Measurements from ENCODE around the gene LRRC32.
"Not testable (repeated sequence)": the region's sequence is repeated elsewhere in the genome, so short reads cannot be mapped to it uniquely, and the experiment has no call there.

The LRRC32 gene

DNA sequence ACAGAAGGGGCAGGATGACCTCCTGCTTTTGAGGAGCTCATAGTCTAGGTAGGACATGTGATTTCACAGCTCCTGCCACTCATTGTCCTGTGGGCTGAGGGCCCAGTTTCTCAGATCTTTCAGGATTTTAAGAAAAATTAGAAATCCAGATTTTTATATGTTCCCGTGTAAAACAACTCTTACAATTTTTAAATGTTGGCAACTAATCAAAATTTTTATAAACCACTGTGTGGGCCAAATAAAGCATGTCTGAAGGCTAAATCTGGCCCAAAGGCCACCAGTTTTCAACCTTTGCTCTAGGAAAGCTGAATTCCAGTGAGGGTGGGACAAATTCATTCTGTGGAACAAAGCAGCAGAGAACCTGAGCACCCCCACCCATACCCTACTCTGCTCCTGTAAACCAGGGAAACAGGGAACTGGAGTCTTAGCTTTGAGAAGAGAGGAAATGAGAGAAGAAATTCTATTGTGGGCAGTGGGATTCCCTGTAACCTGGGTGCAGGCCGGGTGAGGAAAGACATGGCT, 20.6 kb downstream of the LRRC32 start:
- DNase-seq (ENCODE audit: low read depth, low spot score): no peak

DNA sequence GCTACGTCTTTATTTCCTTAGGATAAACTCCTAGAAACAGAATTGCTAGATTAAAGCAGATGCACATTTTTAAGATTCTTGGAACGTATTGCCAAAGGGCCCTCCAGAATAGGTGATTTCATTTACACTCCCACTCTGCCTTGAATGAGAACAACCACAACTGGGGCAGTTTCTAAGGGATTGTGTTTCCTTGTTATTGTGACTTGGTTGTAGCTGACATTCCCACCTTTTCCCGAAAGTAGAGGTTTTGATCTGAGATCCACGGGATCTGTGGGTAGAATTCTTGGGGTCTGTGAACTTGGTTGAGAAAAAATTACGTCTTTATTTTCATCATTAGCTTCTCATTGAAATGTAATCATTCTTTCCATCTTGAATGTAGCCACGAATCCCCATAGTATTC, 21.5 kb downstream of the LRRC32 start:
- no peak for DNase-seq (ENCODE audit: low read depth, low spot score)

DNA sequence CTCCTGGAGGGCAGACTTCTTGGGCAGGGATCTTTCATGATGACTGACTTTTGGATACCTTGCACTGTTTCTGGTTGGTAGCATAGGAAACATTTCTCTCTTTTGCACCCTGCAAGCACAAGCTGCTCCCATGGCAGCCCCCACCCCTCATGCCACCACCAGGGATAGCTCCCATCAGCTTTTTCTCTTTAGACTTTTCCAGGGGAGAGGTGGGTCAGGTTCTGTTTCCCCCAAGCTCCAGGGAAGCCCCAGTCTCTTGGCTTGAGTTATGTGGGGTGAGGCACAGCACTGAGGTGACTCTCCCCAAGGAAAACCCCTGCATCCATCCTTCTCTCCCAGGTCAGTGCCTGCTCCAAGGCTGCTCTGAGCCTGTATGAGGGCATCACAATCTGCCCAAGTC, 22.5 kb downstream of the LRRC32 start:
- DNase-seq (ENCODE audit: low read depth, low spot score): no peak

DNA sequence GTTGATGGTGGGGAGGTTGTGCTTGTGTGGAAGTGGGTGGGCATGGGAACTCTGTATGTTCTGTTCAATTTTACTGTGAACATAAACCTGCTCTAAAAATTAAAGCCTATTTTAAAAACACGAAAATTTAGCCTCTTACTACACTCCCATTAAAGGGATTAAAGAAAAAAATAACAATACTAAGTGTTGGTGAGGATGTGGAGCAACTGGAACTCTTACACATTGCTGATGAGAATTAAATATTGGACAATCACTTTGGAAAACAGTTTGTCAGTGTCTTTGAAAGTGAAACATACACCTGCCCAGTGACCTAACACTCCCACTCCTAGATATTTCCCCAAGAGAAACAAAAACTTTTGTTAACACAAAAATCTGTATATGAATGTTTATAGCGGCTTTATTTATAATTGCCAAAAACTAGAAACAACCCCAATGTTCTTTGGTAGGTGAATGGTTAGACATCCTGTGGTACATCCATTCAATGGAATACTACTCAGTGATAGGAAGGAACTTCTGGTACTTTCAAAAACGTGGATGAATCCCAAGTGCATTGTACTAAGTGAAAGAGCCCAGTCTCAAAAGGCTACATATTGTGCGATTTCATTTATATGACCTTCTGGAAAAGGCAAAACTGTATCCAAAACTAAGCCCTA, 23.5 kb downstream of the LRRC32 start:
- no peak for DNase-seq (ENCODE audit: low read depth, low spot score)

DNA sequence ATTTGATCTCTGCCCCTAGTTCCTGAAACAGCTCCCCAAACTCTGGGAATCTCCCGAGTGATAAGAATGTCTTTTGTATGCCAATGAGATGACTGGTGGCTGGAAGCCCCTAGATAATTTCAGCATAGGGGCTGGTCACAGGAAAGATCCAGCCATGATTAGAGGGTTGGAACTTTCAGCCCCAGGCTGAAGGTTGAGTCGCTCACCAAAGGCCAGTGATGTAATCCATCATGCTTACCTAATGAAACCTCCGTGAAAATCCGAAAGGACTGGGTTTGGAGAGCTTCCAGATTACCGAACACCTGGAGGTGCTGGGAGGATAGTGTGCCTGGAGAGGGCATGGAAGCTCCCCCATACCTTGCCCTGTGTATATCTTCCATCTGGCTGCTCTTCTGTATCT, 26.0 kb downstream of the LRRC32 start:
- no peak for DNase-seq (ENCODE audit: low read depth, low spot score)

DNA sequence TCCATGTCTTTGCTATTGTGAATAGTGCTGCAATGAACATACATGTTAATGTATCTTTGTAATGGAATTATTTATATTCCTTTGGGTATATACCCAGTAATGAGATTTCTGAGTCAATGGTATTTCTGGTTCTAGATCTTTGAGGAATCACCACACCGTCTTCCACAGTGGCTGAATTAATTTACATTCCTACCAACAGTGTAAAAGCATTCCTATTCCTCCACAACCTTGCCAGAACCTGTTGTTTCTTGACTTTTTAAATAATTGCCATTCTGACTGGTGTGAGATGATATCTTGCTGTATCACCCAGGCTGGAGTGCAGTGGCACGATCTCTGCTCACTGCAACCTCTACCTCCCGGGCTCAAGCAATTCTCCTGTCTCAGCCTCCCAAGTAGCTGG, 26.8 kb downstream of the LRRC32 start:
- DNase-seq (ENCODE audit: low read depth, low spot score): not testable (repeated sequence)

DNA sequence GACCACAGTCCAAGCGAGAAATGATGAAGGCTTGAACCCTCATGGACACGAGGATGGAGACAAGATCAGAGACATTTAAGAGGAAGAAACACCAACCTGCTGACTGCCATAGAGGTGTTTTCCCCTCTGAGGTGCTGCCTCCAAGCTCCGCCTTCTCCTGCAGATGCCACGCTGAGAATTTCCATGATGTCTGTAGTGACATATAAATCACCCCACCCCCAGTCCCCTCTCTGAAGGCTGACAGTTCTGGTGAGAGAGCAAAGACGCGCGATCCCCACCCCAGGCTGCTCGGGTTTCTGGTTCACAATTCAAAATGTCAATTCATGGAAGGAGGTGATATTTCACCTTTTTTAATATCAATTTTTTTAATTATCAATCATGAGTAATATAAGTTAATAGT, 28.2 kb downstream of the LRRC32 start:
- no peak for DNase-seq (ENCODE audit: low read depth, low spot score)

DNA sequence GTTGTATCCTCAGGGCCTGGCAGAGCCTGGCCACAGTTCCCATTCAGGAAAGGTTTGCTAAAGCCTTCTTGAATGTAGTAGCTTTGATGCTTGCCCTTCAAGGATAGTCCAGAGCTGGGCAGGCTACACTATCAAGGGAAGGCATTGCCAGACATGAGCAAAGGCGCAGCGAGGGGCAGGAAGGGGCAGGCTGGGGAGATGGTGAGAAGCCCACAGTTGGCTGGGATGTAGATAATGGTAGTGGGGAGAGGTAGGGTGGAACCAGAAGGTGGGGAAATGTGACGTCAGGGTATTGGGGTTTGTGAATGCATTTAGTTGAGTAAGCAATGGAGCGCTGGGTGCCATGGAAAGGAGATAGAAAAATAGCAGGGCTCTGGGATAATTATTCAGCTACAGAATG, 28.6 kb downstream of the LRRC32 start:
- no peak for DNase-seq (ENCODE audit: low read depth, low spot score)

DNA sequence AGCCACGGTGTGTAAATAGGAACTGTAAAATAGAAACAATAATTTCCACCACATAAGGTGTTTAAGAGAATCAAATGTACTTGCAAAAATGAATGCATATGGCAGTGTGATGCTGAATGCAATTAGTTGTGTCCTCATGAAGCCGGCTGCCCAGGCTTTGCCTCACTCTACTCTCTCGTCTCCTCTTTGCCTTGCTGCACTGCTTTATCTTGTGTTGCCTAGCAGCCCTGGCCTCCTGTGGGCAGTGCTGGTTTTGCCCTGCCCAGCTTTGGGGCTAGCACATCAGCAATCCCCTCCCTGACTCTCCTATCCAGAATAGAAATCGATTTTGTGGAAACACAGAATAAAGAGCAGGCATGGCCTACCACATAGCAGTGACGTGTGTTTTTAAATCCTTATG, 30.0 kb downstream of the LRRC32 start:
- DNase-seq (ENCODE audit: low read depth, low spot score): no peak

DNA sequence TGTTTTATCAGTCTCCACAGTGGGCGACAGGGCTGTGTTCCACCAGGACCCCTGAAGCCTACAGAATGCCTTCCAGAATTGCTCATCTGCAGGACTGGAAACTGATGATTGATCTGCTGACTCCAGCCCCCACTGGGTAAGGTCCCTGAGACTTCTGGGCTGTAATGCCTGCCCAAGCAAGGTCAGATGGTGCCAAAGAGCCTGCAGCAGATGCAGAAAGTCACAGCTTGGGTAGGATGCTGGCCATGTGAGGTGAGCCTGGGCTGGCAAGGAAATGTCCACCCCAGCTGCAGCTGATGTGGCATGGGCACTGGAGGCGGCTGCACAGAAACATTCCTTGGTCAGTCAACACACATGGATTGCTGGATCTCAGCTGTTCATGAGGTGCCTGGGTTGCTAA, 30.9 kb downstream of the LRRC32 start:
- no peak for DNase-seq (ENCODE audit: low read depth, low spot score)

DNA sequence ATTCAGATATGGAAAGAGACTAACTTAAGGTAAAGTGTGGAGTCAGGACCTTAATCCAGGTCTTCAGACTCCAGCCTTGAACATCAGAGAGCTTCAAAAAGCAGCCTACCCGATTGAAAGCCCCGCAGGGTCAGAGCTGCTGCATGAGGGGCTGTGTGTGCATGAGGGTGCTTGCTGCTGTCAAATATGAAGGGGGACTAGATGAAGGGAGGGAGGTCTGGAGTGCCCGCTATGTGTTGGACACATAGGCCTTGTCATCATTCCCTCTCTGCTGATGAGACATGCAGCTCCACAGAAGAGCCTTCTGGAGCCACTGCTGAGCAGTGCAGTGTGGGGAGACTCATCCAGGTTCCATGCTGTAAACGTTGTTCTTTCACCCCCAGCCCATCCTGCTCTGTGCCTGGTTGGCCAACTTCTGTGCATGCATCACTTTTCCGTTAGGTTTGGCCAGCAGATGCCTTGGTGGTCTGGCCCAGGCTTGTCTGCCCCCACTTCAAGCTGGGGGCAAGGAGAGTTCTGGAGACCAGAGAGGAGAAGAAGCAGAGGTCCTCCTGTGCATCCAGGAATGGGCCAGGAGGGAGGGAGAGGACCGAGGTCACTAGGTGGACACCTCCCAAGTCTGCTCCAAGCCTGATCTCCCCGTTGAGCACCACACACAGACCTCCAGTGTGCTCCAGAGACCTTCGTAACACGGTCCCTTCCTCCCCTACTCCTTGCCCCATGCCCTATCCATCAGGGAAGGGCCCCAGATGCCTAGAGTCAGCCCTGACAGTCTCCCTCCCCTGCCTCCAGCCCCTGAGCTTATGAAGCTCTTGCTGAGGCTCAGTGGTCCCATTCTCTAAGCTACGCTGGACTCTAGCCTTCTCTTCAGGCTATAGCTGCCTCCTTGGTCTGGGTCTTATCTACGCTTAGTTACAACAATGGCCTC, 32.0 kb downstream of the LRRC32 start:
- no peak for DNase-seq (ENCODE audit: low read depth, low spot score)

DNA sequence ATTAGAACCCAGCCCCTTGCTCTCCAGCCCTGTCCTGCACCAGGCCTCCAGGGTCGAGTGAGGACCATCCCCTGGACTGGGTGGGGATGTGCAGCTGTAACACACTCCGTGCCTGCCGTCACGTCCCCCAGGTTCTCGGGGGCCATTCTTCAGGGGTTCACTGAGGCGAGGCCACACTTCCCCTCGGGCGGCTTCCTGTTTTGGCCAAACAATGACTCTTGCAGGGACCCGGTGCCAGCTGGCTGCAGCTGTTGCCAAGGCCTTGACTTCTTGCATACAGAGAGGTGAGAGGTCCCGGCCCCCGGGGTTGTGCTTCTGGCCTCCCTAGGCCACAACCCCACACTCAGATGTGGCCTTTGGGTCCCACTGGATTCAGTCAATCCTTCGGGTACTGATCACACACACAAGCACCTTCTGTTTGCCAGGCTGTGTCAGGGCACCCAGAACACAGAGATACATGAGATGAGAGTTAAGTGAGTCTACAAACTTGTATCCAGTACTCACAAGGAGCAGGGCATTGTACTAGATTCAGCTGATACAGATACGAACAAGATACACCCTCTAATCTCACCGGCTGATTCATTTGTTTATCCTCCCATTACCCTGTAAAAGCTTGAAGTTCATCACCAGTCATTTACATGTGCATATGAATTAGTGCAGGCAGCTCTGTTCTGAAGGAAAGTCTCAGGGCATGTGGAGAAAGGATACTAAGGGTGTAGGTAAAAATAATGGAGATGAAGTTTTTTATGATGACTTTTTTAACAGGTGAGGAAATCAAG, 32.9 kb downstream of the LRRC32 start:
- no peak for DNase-seq (ENCODE audit: low read depth, low spot score)

DNA sequence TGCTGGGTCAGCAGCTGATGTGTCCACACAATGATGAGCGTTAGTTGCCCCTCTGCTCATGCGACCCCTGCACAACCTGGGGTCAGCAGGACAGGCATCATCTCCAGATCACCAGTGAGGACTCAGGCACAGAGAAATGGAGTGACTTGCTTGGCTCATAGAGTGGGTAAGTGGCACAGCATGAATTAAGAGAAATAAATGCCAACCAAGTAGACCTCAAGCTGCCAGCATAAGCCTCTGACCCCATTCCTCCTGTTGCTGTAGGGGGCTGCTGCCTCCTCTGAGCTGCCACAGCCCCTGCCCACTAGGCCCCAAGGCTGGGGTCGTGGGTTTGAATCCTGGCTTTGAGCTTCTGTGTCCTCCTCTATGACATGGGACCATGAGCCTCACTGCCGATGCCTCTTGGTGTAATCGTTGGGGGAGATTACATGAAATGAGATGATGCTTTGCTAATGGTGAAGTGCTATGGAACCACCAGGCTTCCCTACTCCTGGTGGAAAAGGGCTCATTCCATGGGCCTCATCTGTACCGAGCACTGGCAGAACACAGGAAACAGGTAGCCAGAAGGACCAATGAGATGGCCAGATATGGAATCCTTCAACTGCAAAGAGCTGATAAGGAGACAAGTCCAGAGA, 33.6 kb downstream of the LRRC32 start:
- DNase-seq (ENCODE audit: low read depth, low spot score): no peak

DNA sequence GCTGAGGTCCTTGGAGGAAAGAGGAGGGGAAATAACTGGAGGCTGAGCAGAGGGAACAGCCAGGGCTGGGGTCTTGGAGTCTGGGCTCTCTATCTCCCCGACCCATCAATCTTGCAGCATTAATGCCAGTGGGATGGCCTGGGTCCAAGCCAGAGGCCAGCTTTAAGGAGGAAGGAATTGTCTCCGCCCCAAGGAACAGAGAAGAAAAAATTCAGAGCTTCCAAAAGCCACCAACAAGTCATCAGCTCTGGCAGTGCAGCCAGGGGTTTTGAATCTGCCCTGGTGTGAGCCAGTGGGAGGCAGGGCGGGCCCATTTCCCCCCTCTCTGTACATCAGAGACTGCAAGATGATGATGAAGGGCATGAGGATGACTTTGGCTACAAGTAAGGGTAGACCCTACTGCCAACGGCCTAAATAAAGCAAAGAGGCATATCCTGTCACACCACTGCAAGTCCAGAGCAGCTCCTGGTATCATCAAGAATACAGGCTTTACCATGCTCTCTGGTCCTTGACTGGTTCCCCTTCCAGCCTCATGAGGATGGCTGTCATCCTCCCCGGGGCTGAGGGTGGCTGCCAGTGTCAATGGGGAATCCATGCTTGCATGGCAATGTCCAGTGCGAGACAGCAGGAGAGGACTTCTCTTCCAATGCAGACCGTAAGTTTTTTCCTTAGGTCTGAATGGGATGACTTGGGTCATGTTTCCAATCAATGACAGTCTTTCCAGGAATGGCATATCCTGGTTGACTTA, 34.4 kb downstream of the LRRC32 start:
- no peak for DNase-seq (ENCODE audit: low read depth, low spot score)

DNA sequence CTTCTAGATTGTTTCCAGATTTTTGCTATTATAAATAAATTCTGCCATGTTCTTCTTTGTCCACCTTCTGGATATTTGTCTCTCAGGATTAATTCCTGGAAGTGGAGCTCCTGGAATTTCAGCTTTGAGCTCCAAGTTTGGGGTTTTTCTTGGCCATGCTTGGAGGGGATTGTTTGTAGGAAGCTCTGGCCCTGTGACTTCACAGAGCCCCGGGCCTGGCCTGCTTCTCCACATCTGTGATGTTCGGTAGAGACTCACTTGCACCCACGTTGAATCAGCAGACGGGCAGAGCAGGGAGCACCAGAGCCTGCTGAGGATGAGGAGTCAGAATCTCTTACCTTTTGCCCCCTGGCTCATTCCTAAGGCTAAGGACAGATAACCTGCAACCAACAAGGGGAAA, 35.7 kb downstream of the LRRC32 start:
- DNase-seq (ENCODE audit: low read depth, low spot score): no peak

DNA sequence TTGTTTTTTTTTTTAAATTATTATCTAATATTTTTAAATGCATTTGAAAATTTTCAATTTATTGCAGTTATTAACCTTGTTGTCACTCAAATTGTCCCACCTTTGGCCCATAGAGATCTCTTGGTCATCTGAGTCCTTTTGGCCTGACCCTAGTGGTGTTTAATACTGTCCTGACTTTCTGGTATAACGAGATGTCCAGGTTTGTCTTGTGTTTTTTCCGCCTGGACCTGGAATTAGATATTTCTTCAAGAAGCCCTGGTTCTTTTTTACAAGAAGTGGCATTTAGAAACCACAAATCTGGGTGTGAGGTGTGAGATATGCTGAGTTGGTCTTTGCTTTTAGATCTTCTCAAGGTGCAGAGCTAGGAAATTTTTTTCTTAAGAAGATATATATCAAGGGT, 38.1 kb downstream of the LRRC32 start:
- no peak for DNase-seq (ENCODE audit: low read depth, low spot score)

DNA sequence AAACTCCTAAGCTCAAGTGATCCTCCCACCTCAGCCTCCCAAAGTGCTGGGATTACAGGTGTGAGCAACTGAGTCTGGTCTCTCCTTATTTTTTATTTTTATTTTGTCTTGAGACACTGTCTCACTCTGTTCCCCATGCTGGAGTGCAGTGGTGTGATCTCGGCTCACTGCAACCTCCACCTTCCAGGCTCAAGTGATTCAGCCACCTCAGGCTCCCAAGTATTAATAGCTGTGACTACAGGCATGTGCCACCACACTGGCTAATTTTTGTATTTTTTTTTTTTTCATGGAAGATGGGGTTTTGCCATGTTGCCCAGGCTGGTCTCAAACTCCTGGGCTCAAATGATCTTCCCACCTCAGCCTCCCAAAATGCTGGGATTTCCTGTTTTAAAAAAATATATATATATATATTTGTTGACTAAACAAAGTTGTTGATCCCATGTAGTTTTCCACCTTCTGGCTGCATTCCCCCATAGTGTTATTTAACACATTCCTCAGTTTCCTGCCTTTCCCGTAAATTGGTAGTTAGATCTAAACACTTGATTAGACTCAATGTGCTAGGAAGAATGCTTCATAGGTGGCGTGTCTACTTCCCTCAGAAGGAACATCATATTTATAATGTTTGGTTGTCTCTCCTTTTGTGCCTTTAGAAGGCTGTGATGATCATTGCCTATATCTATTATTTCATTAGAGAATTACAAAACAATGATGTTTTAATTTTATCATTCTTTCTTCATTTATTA, 38.8 kb downstream of the LRRC32 start:
- no peak for DNase-seq (ENCODE audit: low read depth, low spot score)

DNA sequence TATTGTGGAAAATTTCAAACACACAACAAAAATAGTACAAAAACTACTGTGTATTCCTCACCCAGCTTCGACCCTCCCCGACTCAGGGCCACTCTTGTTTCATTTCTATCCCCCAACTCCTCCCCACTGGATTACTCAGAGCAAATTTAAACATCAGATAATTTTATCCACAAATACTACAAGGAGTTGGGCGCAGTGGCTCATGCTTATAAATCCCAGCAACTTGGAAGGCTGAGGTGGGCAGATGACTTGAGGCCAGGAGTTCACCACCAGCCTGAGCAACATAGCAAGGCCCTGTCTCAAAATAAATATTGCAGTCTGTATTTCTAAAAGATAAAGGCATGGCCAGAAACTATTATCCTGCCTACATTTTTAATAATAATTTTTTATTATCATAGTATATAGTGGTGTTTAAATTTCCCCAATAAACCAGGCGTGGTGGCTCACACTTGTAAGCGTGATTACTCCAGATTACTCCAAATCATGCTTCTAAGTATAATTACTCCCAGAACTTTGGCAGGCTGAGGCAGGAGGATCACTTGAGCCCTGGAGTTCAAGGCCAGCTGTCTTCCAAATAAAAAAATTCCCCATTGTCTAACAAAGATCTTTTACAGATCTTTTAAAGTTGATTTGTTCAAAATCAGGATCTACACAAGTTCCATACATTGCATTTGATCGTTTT, 39.8 kb downstream of the LRRC32 start:
- no peak for DNase-seq (ENCODE audit: low read depth, low spot score)

DNA sequence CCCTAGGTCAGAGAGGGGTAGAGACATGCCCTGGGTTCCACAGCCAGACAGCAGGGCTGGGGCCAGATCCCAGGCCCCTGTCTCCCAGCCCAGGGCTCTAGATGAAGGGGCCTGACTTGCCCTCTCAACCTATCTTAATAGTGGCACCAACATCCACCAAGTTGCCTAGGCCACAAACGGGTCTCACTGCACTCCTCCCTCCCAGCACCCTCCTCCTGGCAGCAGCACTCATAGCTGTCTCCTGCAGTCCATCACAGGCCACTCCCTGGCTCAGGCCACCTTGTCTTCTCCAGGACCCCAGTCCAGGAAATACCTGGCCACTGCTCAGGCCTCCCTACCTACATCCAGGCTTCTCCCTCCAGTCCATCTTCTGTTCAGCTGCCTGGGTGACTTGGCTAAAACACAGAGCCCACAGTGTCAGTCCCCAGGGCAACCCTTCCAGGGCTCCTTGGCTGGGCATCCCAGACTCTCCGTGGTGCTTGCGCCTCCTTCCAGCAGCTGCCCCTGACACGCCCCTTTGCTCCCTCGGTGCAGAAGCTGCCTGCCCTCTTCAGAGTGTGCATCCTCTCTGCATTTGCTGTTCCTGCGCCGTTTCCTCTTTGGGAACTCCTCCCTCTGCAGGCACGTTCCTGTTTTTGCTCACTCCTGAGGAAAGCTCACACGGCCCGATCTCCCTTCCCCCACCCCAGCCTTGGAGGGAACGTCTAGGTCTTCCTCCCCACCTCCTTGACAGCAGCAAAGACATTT, 40.5 kb downstream of the LRRC32 start:
- DNase-seq (ENCODE audit: low read depth, low spot score): no peak
